Peyer's patch (tissue), 4 donors: Measurements from ENCODE around the gene ARL8A. TPM values are rescaled to one million over a fixed set of nuclear protein-coding genes. Genes with fewer than 3 reads are reported as not detected.

Experiments used
- DNase-seq, 3 donors: peaks; one replicate each; pipeline ENCODE4 v3.0.0-alpha.2; 2017 to 2019
- H3K27ac ChIP-seq, 4 donors: fragments of 200-600 bp; sonication (generic); one replicate each; pipeline ENCODE4 v1.5.1; 2016 to 2019
- H3K27me3 ChIP-seq, 2 donors: fragments of 200-600 bp; sonication (generic); one replicate each; pipeline ENCODE4 v1.5.1; 2019
- H3K36me3 ChIP-seq, 3 donors: fragments of 200-600 bp; sonication (generic); one replicate each; pipeline ENCODE4 v1.5.1; 2016 to 2019
- H3K4me1 ChIP-seq, 4 donors: fragments of 200-600 bp; sonication (generic); one replicate each; pipeline ENCODE4 v1.5.1; 2016 to 2019
- H3K4me3 ChIP-seq, 4 donors: fragments of 200-600 bp; sonication (generic); 1 replicate in 3 of 4; 2 replicates in 1 of 4; pipeline ENCODE4 v1.5.1; 2016 to 2019; ENCODE audit warnings: mild to moderate bottlenecking in 1 of 4
- H3K9me3 ChIP-seq, 4 donors: fragments of 200-600 bp; sonication (generic); one replicate each; pipeline ENCODE4 v1.5.1; 2016 to 2019; ENCODE audit warnings: mild to moderate bottlenecking in 1 of 4
- POLR2A ChIP-seq, 2 donors: fragments of 450-650 bp; IDR thresholded peaks; one replicate each; pipeline ENCODE4 v1.5.1; 2017; ENCODE audit warnings: antibody characterized with exemption in 2 of 2, mild to moderate bottlenecking in 2 of 2, moderate library complexity in 2 of 2
- total RNA-seq, 4 donors: library from RNA; depleted of rRNA; stranded (reverse); fragments of >200 nt; gene quantifications; one replicate each; pipeline ENCODE4 v1.1.0, GENCODE V29; 2016
- TF ChIP-seq, protein P1 (sequence below), 6 experiments: fragments of 450-650 bp in 4 of 6; fragments of 200-600 bp in 2 of 6; sonication (generic) in 1 of 6; IDR thresholded peaks; one replicate each; pipeline ENCODE4 v1.5.1; 2017 to 2019; ENCODE audit warnings: antibody characterized with exemption in 6 of 6, mild to moderate bottlenecking in 3 of 6, moderate library complexity in 1 of 6

ARL8A gene
- total RNA-seq, 4 donors from 2014 or later: 25.7 to 37.1 (median 36.0) TPM

- peaks cover 0 to 16% (median 6%) of the 10 kb centered on the region in 4 donors for H3K4me1 ChIP-seq
- TF ChIP-seq, protein P1, sequence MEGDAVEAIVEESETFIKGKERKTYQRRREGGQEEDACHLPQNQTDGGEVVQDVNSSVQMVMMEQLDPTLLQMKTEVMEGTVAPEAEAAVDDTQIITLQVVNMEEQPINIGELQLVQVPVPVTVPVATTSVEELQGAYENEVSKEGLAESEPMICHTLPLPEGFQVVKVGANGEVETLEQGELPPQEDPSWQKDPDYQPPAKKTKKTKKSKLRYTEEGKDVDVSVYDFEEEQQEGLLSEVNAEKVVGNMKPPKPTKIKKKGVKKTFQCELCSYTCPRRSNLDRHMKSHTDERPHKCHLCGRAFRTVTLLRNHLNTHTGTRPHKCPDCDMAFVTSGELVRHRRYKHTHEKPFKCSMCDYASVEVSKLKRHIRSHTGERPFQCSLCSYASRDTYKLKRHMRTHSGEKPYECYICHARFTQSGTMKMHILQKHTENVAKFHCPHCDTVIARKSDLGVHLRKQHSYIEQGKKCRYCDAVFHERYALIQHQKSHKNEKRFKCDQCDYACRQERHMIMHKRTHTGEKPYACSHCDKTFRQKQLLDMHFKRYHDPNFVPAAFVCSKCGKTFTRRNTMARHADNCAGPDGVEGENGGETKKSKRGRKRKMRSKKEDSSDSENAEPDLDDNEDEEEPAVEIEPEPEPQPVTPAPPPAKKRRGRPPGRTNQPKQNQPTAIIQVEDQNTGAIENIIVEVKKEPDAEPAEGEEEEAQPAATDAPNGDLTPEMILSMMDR (IDR thresholded peaks at IDR 0.05): no peak
- TF ChIP-seq POLR2A (IDR thresholded peaks at IDR 0.05): no peak
- no peak overlapping the region for H3K27ac ChIP-seq
- no peak for DNase-seq
- no peaks in the 10 kb centered on the region for H3K36me3 ChIP-seq
- peaks cover 0 to 8% of the 10 kb centered on the region in 2 donors for H3K27me3 ChIP-seq
- no peak overlapping the region for H3K4me3 ChIP-seq
- H3K9me3 ChIP-seq: no peaks in the 10 kb centered on the region
Observed at GRCh38 chr1:202189918-202190715, 45.6 kb upstream of the ARL8A start.

DNA sequence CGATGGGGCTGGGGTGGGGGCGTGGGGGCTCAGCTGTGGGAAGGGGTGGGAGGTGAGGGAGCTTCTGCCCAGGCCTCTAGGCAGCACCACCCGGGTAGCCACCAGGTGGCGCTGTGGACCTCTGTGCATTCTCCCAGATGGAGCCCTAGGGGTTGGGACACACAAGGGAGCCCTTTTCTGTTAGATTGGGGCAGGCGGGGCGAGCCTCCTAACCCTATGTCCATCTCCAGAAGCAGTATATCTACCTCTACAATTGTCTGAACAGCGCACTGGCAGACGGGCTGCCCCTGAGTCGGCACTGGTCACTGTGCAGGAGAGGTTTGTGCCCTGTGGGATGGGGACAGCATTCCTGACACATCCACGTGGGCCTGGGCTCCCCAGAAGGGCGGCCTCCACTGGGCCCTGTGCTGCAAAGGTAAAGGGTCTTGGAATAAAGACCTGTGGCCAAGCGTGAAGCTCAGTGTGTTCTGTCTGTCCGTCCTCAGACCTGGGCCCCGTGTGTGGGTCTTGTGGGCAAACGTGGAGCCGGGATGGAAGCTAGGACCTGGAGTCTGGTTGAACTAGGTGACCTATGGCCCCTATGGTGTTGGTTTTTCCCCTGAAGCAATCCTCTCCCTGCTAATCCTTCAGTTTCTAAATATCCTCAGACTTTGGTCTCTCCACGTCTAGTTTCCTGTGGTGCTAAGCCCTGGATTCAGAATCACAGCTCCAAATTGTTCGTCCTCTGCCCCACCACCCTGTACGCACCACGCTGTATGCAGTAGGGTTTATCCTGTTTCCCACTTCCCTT lies 44.7 kb upstream of the ARL8A start:
- DNase-seq: peak; percentile 69 to 91 (median 88)
- peak overlapping the region in 1 of 4 donors; percentile 39 for H3K4me3 ChIP-seq
- no peaks in the 10 kb centered on the region for H3K36me3 ChIP-seq
- no peak overlapping the region for H3K27ac ChIP-seq
- H3K27me3 ChIP-seq: peaks cover 0 to 7% of the 10 kb centered on the region in 2 donors
- peaks cover 0 to 15% (median 6%) of the 10 kb centered on the region in 4 donors for H3K4me1 ChIP-seq
- no peaks in the 10 kb centered on the region for H3K9me3 ChIP-seq
- TF ChIP-seq, protein P1 (IDR thresholded peaks at IDR 0.05): peak in 5 of 6 experiments; percentile 53 to 90 (median 63)
- TF ChIP-seq POLR2A (IDR thresholded peaks at IDR 0.05): no peak

- no peaks in the 10 kb centered on the region for H3K9me3 ChIP-seq
- peak overlapping the region in 2 of 4 donors; percentile 26 to 39 for H3K4me3 ChIP-seq
- H3K27ac ChIP-seq: peak overlapping the region in 3 of 4 donors; percentile 40 to 85 (median 54)
- DNase-seq: no peak
- TF ChIP-seq, protein P1 (IDR thresholded peaks at IDR 0.05): no peak
- TF ChIP-seq POLR2A (IDR thresholded peaks at IDR 0.05): no peak
- H3K27me3 ChIP-seq: no peaks in the 10 kb centered on the region
- H3K4me1 ChIP-seq: peaks cover 0 to 1% (median under 1%) of the 10 kb centered on the region in 4 donors
- H3K36me3 ChIP-seq: no peaks in the 10 kb centered on the region
Observed at GRCh38 chr1:202187697-202188407, 43.3 kb upstream of the ARL8A start.

DNA sequence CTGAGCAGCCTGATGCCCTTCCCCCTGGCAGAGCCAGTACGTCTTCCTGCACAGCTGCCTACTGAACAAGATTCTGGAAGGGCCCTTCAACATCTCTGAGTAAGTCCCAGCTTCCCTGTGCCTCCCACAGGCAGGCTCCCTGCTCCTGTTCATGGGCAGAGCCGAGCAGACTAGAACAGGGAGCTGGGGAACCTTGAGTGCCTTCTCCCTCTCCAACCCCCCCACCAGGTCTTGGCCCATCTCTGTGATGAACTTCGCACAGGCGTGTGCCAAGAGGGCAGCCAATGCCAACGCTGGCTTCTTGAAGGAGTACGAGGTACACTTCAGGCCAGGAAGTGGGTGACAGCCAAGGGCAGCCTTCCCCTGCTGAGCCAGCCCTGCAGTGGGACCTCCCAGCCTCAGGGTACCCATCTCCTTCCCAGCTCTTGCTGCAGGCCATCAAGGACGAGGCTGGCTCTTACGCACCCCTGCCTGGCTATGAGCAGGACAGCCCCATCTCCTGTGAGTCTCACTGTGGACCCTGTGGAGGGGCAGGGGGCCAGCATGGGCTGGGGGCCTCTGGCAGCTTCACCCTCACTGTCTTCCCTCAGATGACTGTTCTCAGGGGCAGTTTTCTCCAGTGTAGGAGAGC lies 42.6 kb upstream of the ARL8A start:
- no peaks in the 10 kb centered on the region for H3K36me3 ChIP-seq
- peak overlapping the region in 2 of 4 donors; percentile 26 to 39 for H3K4me3 ChIP-seq
- peak in 2 of 3 donors; percentile 87 to 90 for DNase-seq
- no peaks in the 10 kb centered on the region for H3K9me3 ChIP-seq
- no peaks in the 10 kb centered on the region for H3K27me3 ChIP-seq
- peak; percentile 13 to 35 for TF ChIP-seq POLR2A (IDR thresholded peaks at IDR 0.05)
- TF ChIP-seq, protein P1 (IDR thresholded peaks at IDR 0.05): no peak
- H3K27ac ChIP-seq: peak overlapping the region in 3 of 4 donors; percentile 40 to 85 (median 54)
- no peaks in the 10 kb centered on the region for H3K4me1 ChIP-seq

GRCh38 chr1:202186327-202186726 lies 41.8 kb upstream of the ARL8A start:
- no peaks in the 10 kb centered on the region for H3K27me3 ChIP-seq
- DNase-seq: no peak
- H3K9me3 ChIP-seq: no peaks in the 10 kb centered on the region
- H3K36me3 ChIP-seq: no peaks in the 10 kb centered on the region
- H3K4me3 ChIP-seq: no peak overlapping the region
- no peaks in the 10 kb centered on the region for H3K4me1 ChIP-seq
- TF ChIP-seq POLR2A (IDR thresholded peaks at IDR 0.05): no peak
- TF ChIP-seq, protein P1 (IDR thresholded peaks at IDR 0.05): no peak
- H3K27ac ChIP-seq: peak overlapping the region in 1 of 4 donors; percentile 85
